A204.1 (cell line): Measurements from ENCODE around the gene SLC35E4.
"Not testable (repeated sequence)": the region's sequence is repeated elsewhere in the genome, so short reads cannot be mapped to it uniquely, and the experiment has no call there.

ENCODE experiments used
- FAIRE-seq: peaks from 2 replicates; lab custom pipeline; 2012; peaks lifted over from hg19 to GRCh38; lab: Jason Lieb, UNC

Gene SLC35E4

GRCh38 chr22:30650508-30651116 is 15.0 kb downstream of the SLC35E4 start:
- no peak for FAIRE-seq

- no peak for FAIRE-seq
Measured at GRCh38 chr22:30652852-30653251, 17.3 kb downstream of the SLC35E4 start.

- no peak for FAIRE-seq
Measured at GRCh38 chr22:30654361-30654760, 18.8 kb downstream of the SLC35E4 start.

GRCh38 chr22:30655532-30655931 is 20.0 kb downstream of the SLC35E4 start:
- FAIRE-seq, result no peak

- no peak for FAIRE-seq
Measured at GRCh38 chr22:30662040-30662439, 26.5 kb downstream of the SLC35E4 start.

- FAIRE-seq, result no peak
Measured at GRCh38 chr22:30664798-30665197, 29.2 kb downstream of the SLC35E4 start.

GRCh38 chr22:30665266-30665665 is 29.7 kb downstream of the SLC35E4 start:
- FAIRE-seq, result no peak

GRCh38 chr22:30665786-30666185 is 30.2 kb downstream of the SLC35E4 start:
- FAIRE-seq, result no peak

- no peak for FAIRE-seq
Measured at GRCh38 chr22:30667107-30667493, 31.5 kb downstream of the SLC35E4 start.

GRCh38 chr22:30667494-30668385 is 32.2 kb downstream of the SLC35E4 start, which contains the start of gene DUSP18:
Gene DUSP18 (minus strand): TSS chr22:30667875. CDS start chr22:30664003, 3,872 bp downstream.
- FAIRE-seq, result peak; percentile 25

- FAIRE-seq, result no peak
Measured at GRCh38 chr22:30668386-30668710, 32.8 kb downstream of the SLC35E4 start.

GRCh38 chr22:30671071-30671470 is 35.5 kb downstream of the SLC35E4 start:
- FAIRE-seq, result no peak

- no peak for FAIRE-seq
Measured at GRCh38 chr22:30673136-30673535, 37.6 kb downstream of the SLC35E4 start.

GRCh38 chr22:30674482-30674881 is 38.9 kb downstream of the SLC35E4 start:
- no peak for FAIRE-seq

- FAIRE-seq, result no peak
Measured at GRCh38 chr22:30675436-30675835, 39.9 kb downstream of the SLC35E4 start.

GRCh38 chr22:30676565-30676964 is 41.0 kb downstream of the SLC35E4 start:
- FAIRE-seq, result not testable (repeated sequence)

- FAIRE-seq, result not testable (repeated sequence)
Measured at GRCh38 chr22:30679895-30680690, 44.5 kb downstream of the SLC35E4 start.

GRCh38 chr22:30680991-30681770 is 45.6 kb downstream of the SLC35E4 start:
- no peak for FAIRE-seq

- FAIRE-seq, result no peak
Measured at GRCh38 chr22:30681831-30682230, 46.2 kb downstream of the SLC35E4 start.

GRCh38 chr22:30685178-30685577 is 49.6 kb downstream of the SLC35E4 start:
- FAIRE-seq, result no peak

- no peak for FAIRE-seq
Measured at GRCh38 chr22:30687358-30687757, 51.8 kb downstream of the SLC35E4 start.

- FAIRE-seq, result no peak
Measured at GRCh38 chr22:30689622-30690021, 54.0 kb downstream of the SLC35E4 start.
